GM21423 (cell line): ENCODE measurements around the gene LECT2.

Experiments
- ATAC-seq: cut with Tn5 transposase; IDR thresholded peaks from one replicate; pipeline ENCODE4 v1.9.1; 2021; ENCODE audit warnings: mild to moderate bottlenecking, moderate library complexity; ENCODE audit not compliant: unreplicated experiment

LECT2 gene

GRCh38 chr5:135941711-135942110 is 13.1 kb downstream of the LECT2 start:
- ATAC-seq, result no peak

DNA sequence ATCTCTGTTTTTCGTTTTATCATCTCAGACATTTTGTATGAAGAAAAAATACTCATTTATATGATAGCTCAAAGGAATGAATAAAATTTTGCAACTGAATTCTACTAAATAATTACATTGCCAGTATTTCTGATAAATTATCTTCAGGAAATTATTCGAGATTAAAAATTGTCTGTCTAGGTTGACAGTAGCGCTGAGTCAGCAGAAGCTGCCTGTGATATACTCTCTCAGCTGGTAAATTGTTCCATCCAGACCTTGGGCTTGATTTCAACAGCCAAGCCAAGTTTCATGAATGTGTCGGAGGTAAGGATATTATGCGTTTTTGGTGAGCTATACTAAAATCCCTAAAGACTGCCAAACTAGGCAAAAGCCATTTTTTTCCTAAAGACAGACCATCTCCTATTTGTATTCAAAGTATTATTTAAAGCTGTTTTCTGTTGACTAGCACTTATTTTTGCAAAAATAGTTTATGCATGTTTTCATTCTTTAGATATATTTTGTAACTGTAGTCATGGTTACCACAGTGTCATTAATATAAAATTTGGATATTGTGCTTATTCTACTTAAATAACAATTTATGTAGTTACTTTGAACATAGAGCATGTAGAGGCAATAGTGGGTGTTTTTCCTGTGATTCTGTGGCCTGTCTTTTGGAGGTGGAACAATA is 17.4 kb downstream of the LECT2 start:
- ATAC-seq, result no peak

- no peak for ATAC-seq
Measured at GRCh38 chr5:135934939-135935338, 19.8 kb downstream of the LECT2 start.

DNA sequence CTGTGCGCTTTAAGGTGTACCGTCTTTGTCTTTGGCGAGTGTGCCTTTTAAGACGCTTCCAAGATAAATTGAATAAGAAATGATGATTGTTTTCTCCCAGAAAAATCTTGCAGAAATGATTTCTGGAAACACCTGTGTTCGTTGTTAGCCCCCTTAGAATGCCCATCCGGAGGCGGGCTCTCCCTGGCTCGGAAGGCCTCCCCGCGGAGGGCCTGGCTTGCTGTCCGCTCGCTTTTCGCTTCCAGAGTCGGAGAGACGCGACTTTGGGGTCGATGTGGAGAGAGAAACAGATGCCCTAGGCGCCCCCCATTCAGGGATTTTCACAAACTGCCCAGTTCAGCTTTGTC is 23.9 kb downstream of the LECT2 start:
- no peak for ATAC-seq

DNA sequence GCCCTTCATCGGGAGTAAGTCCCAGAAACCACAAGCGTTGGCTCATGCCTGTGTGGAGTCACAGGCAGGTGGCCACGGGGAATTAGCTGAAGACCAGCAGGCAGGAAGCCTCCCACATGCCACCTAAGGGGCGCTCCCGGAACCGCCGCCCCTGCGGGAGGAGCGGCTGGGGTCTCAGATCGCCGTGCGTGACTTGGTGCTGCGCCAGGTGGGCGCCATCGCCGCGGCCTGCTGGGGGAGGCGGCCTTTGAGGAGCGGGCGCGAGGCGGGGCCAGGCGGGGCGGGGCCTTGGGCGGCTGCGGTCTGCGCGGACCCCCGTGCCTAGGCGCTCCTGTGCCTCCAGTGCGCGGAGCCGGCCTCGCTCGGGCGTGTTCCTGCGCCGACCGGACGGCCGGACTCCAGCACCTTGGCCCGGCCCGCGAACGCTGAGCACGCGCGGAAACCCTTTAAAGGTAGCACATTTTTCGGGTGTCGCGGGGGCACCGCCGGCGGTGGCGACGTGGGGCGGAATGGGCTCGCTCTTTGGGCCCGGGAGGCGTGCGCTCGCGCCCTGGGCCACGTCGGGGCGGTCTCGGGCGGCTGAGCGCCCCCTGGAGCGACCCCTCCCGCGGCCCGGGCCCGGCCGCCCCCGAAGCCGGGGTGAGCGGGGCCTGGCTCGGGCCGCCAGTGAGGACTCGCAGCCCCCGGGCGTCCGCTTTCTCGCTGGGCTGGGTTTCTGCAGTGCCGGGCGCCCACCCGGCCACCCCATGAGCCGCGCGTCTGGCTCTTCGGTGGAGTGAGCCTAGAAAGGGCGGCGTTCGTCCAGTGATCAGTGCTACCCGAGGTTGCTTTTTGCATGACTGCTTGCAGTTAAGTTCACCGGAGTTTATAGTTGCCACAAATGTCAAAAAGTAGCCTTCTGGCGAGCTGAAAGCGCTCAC is 24.5 kb downstream of the LECT2 start:
- ATAC-seq, result no peak

- ATAC-seq, result no peak
Measured at GRCh38 chr5:135921388-135921787, 33.4 kb downstream of the LECT2 start.

DNA sequence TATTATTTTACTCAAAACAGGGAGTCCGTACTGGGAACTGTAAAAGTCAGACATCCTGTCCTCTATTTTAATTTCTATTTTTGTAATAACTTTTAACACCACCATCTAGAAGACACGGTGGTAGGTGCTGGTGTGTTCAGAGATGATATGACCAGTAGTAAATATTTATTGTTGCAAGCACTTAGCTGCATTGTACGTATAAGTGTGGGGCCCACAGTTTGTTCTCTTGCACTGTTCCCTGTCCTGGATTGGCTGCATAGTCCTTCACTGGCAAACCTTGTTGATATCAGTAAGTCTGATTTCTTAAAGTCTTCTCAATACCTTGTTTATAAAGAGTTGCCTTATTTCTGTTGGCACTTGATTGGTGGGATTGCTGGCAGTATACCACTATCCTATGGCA is 34.6 kb downstream of the LECT2 start:
- no peak for ATAC-seq

DNA sequence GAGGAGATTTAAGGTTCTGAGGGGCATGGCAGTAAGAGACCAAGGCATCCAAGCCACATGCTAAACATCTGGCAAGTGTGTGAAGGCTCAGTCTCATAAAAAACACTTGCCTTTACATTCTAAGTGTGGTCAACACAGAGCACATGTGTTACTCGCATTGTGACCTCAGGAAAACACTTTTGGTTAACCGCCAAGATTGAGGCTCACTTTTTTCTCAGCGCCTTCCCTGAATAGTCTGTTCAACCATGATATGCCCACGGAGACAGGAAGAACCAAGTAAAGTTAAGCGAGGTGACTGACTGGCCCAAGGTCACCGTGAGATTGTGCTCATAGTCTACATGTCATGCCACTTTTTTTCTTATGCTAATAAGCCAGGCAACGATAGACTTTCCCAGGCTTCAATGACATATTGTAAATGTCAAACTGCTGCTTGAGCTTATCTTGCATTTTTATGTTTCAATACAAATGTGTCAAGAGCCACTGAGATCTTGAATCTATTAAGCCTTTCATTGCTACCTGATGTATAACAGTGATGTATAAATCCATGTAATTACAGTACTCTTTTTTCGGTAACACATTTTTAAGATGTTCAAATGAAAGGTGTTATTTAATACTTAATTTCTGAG is 38.0 kb downstream of the LECT2 start:
- ATAC-seq, result no peak

- no peak for ATAC-seq
Measured at GRCh38 chr5:135915466-135916001, 39.2 kb downstream of the LECT2 start.

DNA sequence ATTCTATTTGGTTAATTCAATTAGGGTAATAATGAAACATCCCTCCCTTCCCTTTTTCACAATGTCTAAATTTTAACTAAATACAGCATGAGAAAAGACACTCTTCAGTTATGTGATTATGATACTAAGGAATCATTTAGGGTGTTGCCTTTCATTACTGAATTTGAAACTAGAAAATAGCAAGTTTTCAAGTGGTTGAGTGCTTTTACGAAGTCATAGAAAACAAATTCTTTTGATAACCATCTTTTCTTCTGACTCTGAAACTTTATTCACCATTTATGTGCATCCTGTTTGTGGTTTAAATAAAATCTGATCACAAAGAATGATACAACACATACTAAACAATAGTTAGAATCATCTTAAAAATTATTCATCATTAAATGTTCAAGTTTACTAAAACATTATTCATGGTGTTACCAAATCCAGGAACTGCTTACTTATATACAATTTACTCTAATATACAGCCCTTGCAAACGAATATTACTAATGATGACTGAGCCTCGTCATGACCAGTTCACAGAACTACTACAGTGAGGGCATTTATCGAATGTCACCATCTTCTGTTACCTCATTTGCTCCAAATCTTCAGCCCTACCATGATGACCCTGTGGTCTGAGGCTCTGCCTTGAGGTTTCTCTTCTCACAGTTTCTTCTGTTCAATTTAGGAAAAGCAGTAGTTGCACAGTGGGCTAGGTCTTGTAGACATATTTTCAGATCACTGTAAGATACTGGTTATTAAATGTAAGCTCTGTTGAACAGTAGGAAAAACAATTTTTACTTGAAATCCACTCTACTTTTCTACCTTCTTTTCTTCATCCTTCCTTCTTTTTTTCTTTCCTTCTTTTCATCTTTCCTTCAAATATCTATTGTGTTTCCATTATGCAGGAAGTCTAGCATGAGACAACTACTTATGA is 40.8 kb downstream of the LECT2 start:
- no peak for ATAC-seq

DNA sequence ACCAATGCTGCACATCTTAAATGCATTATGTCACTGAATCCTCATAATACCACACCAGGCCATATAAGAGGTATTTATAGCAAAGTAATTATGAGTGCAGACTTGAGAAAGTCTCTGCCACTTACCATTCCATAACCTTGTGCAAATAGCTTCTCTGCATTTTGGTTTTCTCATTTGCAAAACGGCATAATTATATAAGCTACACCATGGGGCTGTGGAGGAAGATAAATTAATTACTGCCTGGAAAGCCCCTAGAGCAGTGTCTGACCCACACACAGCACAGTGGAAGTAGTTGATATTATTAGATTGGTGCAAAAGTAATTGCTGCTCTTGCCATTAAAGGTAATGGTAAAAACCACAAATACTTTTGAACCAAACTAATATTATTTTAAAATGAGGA is 49.6 kb downstream of the LECT2 start:
- ATAC-seq, result no peak

GRCh38 chr5:135901633-135902032 is 53.1 kb downstream of the LECT2 start:
- no peak for ATAC-seq

DNA sequence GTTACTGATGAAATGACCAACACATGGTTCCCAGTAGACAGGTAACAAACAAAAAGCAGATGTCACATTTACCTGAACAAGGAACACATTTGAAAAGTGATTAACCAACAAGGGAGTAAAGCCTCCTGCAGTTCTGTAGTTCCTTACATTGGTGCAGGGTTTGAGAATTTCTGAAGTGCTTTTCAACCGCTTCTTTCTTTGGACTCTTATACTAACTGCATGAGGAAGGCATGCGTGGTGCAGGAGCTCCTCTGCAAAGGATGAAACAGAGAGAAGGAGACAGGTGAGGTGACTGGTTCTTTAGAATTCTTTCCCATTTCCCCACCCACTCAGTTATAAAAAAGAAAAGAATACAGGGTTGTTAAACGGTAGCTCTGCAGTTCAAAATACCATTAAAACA is 54.5 kb downstream of the LECT2 start:
- ATAC-seq, result no peak

DNA sequence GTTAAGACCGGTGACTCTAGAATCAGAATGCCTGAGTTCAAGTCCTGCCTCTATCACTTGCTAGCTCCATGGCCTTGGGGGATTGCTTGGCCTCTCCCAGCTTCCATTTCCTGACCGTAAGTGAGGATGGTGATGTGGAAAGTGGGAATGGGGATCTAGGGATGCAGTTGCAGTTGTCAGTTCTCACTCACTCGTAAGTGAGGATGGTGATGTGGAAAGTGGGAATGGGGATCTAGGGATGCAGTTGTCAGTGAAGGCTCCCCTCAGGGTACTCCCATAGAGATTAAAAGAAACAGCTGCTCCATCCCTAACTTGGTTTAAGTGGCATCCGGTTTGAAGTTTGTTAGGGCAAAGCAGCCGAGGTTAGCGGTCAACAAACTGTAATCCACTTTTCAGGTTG is 56.1 kb downstream of the LECT2 start:
- no peak for ATAC-seq
